GM12874 (cell line): Measurements from ENCODE around the gene OR51A7.

ENCODE experiments used
- TF ChIP-seq, protein P1 (sequence below): IDR thresholded peaks from 2 replicates; pipeline ENCODE4 v1.5.1; 2011; ENCODE audit warnings: low read depth, mild to moderate bottlenecking, control low read depth, low read length, moderate library complexity; ENCODE audit not compliant: insufficient read depth

OR51A7 gene

DNA sequence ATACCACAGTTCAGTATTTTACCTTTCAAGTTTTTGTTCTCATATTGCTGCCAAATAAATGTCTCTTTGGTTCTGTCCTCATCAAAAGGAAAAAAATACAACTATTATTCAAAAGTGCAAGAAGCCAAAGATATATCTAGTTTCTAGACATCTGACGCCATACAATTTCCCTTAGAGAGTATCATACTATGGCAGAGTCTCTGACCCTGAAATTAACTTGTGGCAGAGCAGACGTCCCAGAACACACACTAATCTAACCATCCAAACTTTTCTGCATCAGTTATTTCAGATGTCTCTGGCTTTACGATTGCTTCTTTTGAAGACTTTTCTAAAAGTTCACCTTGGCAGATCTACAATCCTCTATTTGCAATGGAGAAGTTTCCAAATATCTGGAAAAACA lies 19.2 kb upstream of the OR51A7 start:
- TF ChIP-seq, protein P1, sequence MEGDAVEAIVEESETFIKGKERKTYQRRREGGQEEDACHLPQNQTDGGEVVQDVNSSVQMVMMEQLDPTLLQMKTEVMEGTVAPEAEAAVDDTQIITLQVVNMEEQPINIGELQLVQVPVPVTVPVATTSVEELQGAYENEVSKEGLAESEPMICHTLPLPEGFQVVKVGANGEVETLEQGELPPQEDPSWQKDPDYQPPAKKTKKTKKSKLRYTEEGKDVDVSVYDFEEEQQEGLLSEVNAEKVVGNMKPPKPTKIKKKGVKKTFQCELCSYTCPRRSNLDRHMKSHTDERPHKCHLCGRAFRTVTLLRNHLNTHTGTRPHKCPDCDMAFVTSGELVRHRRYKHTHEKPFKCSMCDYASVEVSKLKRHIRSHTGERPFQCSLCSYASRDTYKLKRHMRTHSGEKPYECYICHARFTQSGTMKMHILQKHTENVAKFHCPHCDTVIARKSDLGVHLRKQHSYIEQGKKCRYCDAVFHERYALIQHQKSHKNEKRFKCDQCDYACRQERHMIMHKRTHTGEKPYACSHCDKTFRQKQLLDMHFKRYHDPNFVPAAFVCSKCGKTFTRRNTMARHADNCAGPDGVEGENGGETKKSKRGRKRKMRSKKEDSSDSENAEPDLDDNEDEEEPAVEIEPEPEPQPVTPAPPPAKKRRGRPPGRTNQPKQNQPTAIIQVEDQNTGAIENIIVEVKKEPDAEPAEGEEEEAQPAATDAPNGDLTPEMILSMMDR = no peak

DNA sequence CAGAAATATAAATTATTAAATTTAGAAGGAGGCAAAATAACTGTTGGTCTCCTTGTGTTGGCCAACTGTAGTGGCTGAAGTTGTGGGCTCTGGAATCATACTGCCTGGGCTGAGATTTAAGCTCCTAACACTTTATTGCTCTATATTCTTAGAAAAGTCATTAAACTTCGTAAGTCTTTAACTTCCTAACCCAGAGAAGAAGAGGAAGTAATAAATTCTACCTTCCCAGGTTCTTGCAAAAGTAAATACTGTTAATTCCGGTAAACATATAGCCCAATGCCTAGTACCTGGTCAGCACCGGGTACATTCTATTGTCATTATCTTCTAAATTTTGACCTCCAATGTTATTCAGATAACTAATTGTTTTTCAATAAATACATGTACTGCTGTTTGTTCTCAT lies 17.4 kb upstream of the OR51A7 start:
- TF ChIP-seq, protein P1 = no peak

DNA sequence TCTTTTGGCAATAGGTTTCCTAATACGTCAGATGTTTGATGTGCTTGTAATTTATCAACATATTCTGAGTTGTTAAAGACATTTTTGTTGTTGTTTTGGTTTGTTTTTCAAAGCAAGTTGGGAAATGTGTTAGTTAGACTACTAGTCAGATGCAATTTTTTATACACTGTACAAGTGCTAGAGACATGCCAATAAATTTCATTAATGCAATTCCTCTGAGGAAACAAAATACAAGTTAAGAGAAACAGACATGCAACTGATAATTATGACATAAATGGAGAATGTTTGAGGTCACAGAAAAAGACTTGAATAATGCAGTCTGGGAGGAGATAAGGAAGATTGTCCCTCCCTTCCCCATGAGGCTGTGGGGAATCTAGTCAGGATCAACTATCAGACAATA lies 16.0 kb upstream of the OR51A7 start:
- TF ChIP-seq, protein P1 = no peak

DNA sequence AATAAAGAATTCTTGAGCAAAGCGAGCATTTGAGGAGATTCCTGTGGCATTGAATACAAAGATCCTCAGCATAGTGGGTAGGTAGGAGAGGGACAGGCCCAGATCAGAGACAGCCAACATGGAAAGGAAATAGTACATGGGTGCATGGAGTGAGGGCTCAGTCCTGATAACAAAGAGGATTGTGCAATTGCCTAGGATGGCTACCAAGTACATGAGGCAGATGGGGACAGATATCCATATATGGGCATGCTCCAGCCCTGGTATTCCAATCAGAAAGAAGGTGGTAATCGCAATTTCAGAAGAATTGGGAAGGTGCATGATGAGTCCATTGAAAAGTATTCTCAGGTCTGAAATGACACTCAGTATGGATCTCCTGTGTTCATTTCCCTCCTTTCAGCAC lies 13.3 kb upstream of the OR51A7 start:
- TF ChIP-seq, protein P1 = no peak

DNA sequence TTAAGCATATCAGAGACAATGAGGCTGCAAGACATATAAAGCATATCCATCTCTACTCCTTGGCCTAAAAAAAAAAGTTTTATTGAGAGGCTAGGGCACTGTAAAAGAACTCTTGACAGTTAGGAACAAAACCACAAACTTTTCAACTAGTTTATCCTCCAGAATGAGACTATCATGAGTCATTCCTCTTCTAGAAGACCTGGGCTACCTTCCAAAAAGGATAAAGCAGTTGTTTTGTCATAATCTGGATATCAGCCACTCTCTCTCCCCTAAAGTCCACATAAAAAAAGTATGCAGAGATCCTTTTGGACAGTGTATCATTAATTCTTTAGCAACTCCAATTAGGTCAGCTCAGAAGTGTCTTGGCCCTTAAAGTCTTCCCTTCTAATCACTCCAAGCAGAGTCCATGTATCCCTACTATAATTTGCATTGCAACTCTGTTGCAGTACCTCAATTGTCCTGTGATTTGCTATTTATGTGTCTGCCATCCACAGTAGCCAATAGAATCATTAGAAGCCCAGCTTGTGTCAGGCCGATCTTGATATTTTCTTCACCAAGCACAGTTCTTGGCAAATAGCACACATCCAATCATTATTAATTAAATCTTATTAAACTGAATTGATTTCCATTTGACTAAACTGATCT lies 11.5 kb upstream of the OR51A7 start:
- TF ChIP-seq, protein P1 = no peak

DNA sequence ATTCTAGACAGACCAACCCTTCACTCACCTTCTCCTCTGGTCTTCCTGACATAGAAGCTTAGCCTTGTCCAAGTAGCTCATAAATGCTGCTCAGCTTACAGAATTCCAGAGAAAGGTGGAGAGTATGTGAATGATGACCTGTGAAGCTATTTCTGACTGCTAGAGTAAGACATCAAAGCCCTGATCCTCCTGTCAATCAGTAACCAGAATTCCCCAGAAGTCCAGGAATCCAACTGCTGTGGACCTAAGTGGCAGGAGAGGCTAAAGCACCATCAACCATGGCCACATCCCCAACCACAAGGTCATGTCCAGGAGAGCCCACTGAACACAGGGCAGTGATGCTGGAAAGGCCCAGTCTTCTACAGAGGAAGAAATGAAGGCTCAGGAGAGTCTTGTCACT lies 13.0 kb downstream of the OR51A7 start:
- TF ChIP-seq, protein P1 = no peak

DNA sequence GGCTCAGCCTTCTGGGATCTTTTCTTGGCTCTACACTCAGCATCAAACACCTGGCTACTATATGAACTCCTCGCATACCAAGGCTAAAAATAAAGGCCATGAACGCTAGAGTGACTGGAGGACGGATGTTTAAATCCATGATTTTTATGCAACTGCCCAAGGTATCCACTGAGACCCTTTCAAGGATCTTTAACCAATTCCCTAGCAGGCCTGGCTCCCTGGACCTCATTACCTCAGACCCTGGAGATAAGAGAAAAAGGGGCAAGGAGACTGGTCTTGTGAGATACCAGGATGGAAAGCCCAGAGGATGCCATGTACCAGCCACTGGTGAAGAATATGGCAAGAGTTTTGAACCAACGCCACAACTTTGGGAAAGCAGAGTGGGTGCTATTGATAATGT lies 15.7 kb downstream of the OR51A7 start, which contains the start of gene OR51G2:
TSS of gene OR51G2 (minus strand) at position 101 of the 400 bp plus-strand sequence. CDS start 3,687 bp downstream, outside the sequence.
- TF ChIP-seq, protein P1 = no peak
